GM19193 (cell line): ENCODE measurements around the gene BCR.

Source experiments
- POLR2A ChIP-seq: IDR thresholded peaks from 4 replicates; pipeline ENCODE4 v1.6.1; 2011; ENCODE audit not compliant: insufficient read depth, insufficient read length; ENCODE audit errors: extremely low read depth

BCR gene

DNA sequence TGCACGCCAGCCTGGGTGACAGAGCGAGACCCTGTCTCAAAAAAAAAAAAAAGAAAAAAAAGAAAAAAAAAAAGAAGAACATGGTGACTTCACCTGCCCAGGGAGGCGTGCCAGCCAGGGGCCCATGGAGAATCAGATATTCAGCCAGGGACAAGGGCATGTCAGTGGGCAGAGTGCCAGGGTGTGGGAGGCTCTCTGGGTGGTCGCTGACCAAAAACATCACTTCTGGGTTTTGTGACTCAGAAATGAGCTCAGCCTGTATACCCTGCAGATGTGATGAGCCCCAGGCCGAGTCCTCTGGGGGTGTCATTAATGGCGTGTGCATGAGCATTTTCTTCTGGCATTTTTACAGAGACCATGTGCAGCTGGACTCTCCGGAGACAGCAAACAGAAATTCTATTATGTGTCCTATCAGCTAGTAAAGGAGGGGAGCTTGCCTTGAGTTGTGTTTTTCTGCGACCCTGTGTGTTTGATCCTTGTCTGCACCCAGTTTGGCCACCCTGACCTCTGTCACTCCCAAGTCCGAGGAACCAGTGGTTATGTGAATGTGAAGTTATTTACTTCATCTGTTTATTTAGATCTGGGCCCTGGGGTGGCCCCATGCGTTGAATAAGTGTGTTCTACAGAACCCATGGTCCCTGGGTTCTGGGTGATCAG lies 53.6 kb downstream of the BCR start:
- TF ChIP-seq POLR2A = no peak

DNA sequence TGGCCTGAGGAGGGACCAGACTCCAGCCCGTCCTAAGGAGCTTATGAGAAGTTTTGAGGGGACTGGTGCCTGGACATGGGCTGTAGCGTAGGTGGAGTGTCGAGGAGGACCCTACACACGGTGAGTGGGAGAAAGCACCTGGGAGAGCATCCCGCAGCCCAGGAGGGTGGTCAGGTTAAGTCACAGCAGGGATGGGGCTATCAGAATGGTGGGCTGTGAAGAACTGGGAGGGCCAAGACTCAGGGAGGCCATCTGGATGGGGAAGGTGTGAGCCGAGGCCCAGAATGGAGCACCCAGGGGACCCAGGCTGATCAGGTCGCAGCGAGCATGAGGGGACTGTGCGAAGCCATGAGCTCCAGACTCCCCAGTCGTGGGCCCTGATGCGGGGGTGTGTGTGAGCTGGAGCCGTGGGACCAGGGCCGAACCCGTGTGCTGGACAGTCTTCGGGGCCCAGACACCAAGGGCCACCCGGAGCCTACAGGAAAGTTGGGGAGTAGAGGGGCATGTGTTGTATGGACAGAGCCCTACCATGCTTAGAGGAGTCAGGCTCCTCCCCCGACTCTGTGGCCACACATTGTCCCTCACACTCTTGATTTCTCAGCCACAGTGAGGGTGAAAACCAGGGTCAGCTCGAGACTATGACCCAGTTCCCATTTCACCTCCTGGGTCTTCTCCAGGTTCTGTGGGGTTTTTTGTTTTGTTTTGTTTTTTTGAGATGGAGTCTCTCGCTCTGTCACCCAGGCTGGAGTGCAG lies 54.3 kb downstream of the BCR start:
- TF ChIP-seq POLR2A = no peak

DNA sequence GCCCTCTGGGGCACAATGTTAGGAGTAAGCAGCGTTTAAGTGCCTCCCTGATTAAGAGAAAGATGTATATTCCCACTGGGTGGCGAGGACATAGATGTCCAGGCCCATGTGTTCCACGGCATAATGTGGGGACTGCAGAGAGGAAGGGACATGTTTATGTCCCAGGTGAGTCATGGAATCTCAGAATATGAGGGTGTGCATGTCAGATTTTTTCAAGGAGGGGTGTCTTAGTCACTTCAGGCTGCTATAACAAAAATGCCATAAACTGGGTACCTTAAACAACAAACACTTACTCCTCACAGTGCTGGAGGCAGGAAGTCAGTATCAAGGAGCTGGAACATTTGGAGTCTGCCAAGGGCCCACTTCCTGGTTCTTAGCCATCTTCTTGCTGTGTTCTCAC lies 55.1 kb downstream of the BCR start:
- TF ChIP-seq POLR2A = no peak

DNA sequence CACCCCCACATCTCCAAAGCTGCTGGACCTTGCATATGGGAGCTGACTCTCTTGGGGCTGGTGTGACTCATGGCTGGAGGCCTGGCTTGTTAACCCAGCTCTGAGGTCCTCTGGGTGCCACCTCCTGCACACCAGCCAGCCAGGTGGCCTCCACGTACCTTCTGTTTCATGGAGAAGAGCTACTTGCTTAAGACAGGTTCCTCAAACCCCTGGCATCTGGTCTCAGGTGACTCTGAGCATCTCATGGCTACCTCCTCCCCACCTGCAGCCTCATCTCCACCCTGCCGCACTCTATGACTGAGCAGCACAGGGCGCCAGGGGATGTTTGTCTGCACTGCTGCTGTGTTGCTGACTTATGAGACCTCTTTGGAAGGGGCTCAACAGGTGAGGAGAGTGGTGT lies 55.7 kb downstream of the BCR start:
- TF ChIP-seq POLR2A = no peak

DNA sequence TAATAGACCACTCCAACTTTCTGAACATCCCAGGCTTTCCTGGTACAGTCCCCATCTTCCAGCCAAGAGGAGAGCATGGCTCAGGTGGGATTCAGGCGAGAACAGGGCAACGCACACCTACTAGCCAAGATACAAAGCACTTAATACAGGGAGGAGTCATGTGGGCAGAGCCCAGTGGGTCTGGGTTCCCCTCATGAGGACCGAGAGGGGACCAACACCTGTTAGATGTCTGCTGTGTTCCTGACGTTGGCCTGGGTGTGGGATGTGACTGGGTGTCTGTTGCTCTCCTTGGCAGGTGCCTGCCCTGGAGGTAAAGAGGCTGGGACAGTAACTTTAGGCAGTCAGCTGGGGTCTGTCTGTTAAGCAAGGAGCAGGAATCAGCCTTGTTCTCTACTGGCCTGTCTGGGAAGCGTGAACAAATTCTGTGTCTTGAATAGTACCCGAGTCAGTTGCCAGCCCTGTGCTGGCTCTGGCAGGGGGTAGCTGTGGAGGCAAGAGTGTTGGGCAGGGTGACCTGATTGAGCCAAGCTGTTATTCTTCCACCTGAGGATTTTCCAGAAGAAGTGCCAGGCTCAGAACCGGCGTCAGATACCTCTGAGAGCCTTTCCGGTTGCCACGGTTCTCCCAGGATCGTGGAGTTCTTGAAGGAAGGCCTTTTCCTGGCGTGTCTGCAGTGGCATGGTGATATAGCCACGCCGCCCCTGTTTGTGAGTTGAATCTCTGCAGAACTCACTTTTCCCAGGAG lies 56.3 kb downstream of the BCR start:
- no peak for TF ChIP-seq POLR2A

DNA sequence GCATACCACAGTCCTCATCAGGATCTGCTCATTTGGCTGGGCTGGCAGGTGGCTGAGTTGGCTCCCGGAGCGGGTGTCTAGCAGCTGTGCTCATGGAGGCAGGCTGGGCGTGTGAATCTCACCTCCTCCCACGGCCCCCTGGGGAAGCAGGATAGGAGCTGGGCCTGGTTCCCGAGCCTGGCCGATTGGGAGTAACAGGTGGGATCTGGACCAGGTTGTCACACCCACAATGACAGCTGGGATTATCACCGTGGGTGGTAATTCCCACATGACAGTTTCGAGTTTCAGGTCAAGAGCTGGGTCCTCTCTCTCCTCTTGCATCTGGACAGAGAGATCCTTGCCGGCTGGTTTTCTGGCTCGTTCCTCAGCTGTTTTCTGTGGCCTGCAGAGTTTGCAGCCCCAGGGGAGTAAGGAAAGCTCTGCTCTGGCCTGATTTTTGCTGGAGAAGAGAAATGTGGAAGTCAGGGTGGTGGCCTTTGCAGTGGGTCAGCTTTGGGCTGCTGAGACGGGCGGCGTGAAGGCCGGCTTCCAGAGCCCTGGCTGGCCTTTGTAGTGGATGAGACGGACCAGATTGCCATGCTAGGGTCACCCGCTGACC lies 57.0 kb downstream of the BCR start:
- no peak for TF ChIP-seq POLR2A

DNA sequence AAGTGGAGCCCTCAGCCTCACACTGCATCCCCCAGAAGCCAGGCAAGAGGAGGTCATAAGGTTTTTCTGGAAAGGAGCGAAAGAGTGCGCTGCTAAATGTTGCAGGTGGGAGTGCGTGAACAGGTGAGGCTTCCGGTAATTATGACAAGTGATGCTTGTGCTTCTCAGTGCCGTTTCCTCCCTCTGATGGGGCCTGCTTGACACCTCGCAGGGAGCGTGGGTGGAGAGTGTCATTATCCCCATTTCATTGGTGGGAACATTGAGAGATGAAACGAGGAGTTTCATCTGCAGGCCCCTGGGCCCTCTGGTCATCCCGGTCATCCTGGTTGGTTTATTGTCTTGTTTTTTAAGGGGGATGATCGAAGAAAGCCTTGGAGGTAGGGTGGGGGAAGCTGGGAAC lies 57.5 kb downstream of the BCR start:
- TF ChIP-seq POLR2A = no peak

DNA sequence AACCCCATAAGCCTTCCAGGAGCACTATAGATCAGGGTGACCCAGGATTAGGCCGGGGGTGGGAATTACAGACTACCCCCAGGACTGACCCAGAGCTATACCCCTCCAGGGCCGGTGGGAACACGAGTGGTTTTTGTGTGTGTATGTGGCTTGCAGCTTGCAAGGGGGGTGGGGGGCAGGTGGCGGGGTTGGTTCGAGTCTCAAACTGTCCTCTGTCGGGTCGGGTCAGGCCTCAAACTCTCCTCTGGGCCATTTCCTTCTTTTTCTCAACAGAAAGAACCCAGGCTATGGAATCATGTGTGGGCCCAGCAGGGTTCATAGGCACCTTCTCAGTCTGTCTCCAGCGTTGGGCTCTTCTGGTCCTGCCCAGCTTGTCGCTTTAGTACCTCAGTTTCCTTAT lies 58.4 kb downstream of the BCR start:
- no peak for TF ChIP-seq POLR2A

DNA sequence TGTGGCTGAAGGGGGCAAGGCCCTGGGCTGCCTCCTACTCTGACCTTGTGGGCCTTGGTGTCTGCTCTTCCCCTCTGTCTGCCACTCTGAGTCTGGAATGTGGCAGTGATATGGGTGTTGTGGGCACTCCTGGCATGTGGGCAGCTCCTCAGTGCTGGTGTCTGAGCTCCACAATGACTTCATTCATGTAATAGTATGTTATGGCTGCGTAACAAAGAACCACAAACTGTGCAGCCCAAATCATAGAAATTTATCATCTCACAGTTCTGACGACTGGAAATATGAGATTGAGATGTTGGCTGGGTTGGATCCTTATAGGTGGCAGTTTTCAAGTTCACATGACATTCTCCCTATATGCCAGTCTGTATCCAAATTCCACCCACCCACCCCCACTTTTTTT lies 59.1 kb downstream of the BCR start:
- no peak for TF ChIP-seq POLR2A

DNA sequence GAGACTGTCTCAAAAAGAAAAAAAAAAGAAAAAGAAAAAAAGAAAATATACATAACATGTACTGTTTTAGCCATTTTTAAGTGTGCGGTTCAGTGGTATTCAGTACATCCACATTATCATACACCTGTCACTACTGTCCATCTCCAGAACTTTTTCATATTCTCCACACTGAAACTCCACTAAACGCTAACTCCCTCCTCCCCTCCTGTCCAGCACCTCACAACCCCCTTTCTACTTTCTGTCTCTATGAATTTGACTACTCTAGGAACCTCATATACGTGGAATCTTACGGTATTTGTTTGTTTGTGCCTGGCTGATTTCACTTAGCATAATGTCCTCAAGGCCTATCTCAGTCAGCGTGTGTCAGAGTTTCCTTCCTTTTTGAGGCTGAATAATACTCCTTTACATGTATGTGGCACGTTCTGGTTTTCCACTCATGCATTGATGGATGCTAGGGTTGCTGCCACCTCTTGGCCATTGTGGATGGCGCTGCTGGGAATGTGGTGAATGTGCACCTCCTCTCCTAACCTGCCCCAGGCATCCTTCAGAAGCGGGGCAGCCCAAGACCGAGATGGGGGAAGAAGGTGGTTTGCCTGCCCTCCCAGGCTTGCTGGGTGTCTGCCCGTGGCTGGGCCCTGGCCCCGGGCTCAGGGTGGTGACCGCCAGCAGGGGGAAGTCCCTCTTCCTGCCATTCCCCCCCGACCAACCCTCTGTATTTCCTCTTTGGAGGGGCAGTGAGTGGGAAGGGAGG lies 60.5 kb downstream of the BCR start:
- no peak for TF ChIP-seq POLR2A

DNA sequence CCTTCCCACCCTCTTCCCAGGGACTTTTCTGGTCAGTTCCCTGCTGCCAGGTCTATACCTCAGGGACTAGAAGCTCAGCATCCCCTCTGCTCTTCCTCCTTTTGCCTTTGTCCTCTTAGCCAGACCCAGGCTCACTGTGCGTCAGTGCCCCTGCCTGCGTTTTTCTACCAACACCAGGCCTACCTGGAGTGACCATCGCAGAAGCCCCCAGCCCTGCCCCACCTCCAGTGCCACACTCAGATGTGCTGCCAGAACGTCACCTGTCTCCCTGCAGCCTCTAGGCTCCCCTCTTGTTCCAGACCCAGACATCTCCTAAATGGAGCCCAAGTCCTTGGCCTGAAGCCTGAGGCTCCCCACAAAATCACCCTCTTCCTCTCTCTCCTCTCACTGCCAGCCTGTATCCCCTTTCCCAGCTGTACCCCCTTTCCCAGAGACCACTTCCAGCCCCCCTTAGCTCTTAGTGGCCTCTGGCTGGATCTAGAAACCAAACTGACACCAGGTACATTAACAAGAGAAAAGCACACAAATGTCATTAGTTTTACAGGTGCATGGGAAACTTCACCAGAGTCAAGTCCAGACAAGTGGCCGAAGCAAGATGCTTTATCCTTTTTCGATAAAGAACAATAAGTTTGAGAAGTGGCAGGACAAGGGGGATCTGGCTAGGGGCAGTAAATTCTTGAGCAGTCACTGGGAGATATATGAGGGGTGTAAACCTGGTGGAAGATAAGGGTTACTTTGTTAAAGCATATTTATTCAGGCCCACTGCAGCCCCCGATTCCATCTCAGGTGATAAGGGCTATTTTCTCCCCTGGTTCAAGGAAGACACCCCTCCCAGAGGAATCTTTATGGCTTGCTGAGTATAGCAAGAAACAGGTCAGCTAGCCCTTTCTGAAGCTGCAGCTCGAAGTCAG lies 61.5 kb downstream of the BCR start:
- TF ChIP-seq POLR2A = no peak

DNA sequence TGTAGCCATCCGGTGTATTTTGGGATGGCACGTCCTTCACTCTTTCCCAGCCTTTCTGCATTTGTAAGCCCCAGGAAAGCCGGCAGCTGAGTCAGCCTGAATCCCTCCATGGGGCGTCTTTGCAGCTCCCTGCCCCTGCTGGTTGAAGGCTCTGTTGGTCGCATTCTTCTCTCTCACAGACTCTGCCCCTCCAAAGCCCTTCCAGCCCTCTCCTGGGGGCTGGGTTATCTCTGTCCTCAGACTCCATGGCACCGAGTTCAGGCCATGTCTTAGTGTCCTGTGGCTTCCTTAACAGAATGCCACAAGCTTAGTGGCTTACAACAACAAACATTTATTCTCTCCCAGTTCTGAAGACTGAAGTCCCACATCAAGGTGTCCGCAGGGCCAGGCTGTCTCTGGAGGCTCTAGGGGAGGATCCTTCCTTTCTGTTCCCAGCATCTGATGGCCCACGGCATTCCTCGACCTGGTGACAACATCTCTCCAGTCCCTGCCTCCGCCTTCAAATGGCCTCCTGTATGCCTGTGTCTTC lies 62.2 kb downstream of the BCR start:
- TF ChIP-seq POLR2A = no peak

DNA sequence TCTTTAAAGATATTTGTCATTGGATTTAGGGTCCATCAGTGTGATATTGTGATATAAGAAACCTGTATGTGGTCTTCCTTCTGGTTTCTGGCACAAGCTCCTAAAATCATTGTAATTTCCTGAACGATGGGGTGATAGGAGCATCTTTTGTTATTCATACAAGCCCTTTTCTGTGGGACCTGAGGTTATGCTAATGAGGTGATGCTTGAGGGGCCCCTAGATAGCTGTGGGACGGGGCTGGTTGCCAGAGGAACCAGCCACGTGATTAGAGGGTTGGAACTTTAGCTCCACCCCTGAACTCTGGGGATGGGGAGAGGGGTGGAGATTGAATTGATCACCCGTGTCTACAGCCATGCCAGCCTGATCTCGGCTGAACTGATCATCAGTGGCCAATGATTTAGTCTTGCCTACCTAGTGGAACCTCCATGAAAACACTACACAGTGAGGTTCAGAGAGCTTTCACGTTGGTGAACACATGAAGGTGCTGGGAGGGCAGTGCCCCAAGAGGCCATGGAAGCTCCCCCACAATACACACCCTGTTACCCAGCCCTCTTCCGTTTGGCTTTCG lies 62.8 kb downstream of the BCR start:
- no peak for TF ChIP-seq POLR2A
